Body of pancreas (tissue), 4 donors: ENCODE measurements around the gene SYT14. TPM values are rescaled to one million over a fixed set of nuclear protein-coding genes. Genes with fewer than 3 reads are reported as not detected.

ENCODE experiments used
- ATAC-seq: fragments of 150-250 bp; one replicate; pipeline ENCODE4 v1.9.1; 2016
- DNase-seq, 4 donors: peaks; one replicate each; pipeline ENCODE4 v3.0.0-alpha.2; 2019
- H3K27ac ChIP-seq, 4 donors: fragments of 200-600 bp; sonication (generic); 1 replicate in 3 of 4; 2 replicates in 1 of 4; pipeline versions ENCODE4 v1.5.1 to v1.6.1; 2016 to 2019; ENCODE audit warnings: mild to moderate bottlenecking in 1 of 4, mixed read lengths in 1 of 4, moderate library complexity in 1 of 4
- H3K27me3 ChIP-seq, 2 donors: fragments of 200-600 bp; sonication (generic); one replicate each; pipeline ENCODE4 v1.6.0; 2016; ENCODE audit warnings: mild to moderate bottlenecking in 1 of 2
- H3K36me3 ChIP-seq, 2 donors: fragments of 200-600 bp; sonication (generic); replicated peaks in 1 of 2; 2 replicates each; pipeline ENCODE4 v1.5.1; 2016; ENCODE audit warnings: low read depth in 2 of 2; ENCODE audit not compliant: insufficient read depth in 1 of 2
- H3K4me1 ChIP-seq: fragments of 200-600 bp; sonication (generic); one replicate; pipeline ENCODE4 v1.6.0; 2016
- H3K4me3 ChIP-seq, 2 donors: fragments of 200-600 bp; sonication (generic); 1 replicate in 1 of 2; 2 replicates in 1 of 2; pipeline ENCODE4 v1.5.1; 2016 to 2019
- H3K9me3 ChIP-seq, 3 donors: fragments of 200-600 bp; sonication (generic); 1 replicate in 2 of 3; 2 replicates in 1 of 3; pipeline ENCODE4 v1.5.1; 2016
- CTCF ChIP-seq, 7 experiments: fragments of 450-650 bp in 4 of 7; fragments of 200-600 bp in 3 of 7; sonication (generic) in 3 of 7; IDR thresholded peaks; one replicate each; pipeline ENCODE4 v1.5.1; 2016 to 2019; ENCODE audit warnings: antibody characterized with exemption in 7 of 7
- POLR2A ChIP-seq, 3 donors: fragments of 450-650 bp; IDR thresholded peaks; one replicate each; pipeline ENCODE4 v1.6.1; 2016; ENCODE audit warnings: antibody characterized with exemption in 3 of 3, mild to moderate bottlenecking in 2 of 3
- WGBS, 2 donors: methylation state at CpG; one replicate each; pipeline ENCODE4 v1.1.5; 2017; 5-methylcytosine and 5-hydroxymethylcytosine counted together
- intact Hi-C: fragments of 100-400 bp; cut with DNase I; formaldehyde crosslinking; loops from one replicate; pipeline ENCODE4 v1.15.1; 2023
- total RNA-seq, 2 donors: library from RNA; depleted of rRNA; stranded (reverse); fragments of >200 nt; gene quantifications; one replicate each; pipeline ENCODE4 v1.1.0, GENCODE V29; 2016

Gene SYT14
- total RNA-seq, 2 donors from 2014 or later: 0.78 TPM; not detected in 1

DNA sequence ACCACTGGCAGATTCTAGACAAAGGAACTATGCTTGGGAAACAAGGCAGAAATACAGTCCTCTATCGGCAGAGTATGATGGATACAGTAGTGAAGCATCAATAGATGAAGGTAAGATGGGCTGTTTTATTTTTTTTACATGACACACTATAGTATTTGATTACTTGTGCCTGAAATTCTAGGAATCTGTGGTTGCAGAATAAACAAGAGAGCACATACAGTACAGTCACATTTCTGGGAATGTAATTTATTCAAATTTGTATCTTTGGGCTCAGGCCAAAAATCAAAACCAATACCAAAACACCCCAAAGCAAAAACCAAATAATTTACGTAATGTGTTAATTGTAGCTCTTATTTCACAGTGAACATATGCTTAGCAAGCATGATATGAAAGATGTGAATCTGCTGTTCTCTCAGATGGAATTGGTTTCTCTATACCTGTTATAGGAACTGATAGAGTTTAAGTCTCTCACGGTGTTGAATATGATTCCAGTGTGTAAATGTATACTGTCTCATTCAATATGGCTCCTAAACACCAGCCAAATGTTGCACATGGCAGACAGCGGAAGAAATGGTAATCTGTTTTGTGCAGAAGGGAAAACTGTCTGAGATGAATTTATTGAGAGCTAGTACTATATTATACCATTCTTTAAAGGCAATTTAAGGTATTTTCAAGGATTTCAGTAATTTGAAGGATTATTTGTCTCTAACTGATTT is 83.3 kb downstream of the SYT14 start:
- intact Hi-C loops: no loop called here
- Histone ChIP-seq H3K27ac (no peak overlapping the region), H3K36me3 (no peaks in the 10 kb centered on the region), H3K4me3 (no peak overlapping the region), H3K9me3 (no peaks in the 10 kb centered on the region), H3K4me1 (no peaks in the 10 kb centered on the region), H3K27me3 (no peaks in the 10 kb centered on the region)
- ATAC-seq (no peak), DNase-seq (no peak)
- TF ChIP-seq CTCF (IDR thresholded peaks at IDR 0.05) (no peak), POLR2A (IDR thresholded peaks at IDR 0.05) (no peak)
- WGBS, 2 donors: 79 to 85% methylated on average over 4 of the region's 4 CpGs

DNA sequence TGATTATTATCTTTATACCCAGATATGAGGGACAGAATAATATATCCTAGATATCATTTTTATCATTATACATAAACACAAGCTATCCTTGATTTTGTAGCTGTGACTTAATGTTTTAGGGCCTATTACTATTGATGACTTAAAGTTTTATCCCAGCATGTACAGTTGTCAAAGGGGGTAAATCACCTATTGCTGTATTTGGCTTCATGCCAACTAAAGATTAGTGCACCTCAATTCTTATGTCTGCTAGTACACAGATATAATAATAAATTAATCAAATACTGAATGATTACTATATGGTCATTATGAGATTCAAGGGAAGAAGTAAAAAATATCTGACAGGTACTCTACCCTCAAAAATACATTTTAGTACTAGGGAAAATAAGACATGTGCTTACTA is 84.0 kb downstream of the SYT14 start:
- no peak overlapping the region for H3K27ac ChIP-seq
- H3K4me3 ChIP-seq: no peak overlapping the region
- TF ChIP-seq POLR2A (IDR thresholded peaks at IDR 0.05) (no peak), CTCF (IDR thresholded peaks at IDR 0.05) (no peak)
- no peak for ATAC-seq
- no peak for DNase-seq
- intact Hi-C loops: no loop called here
- no peaks in the 10 kb centered on the region for H3K9me3 ChIP-seq
- H3K27me3 ChIP-seq: no peaks in the 10 kb centered on the region
- no peaks in the 10 kb centered on the region for H3K36me3 ChIP-seq
- no peaks in the 10 kb centered on the region for H3K4me1 ChIP-seq

- ATAC-seq (no peak), DNase-seq (no peak)
- TF ChIP-seq CTCF (IDR thresholded peaks at IDR 0.05): no peak
- no peak for TF ChIP-seq POLR2A (IDR thresholded peaks at IDR 0.05)
- intact Hi-C loops: no loop called here
- no peaks in the 10 kb centered on the region for H3K36me3 ChIP-seq
- 77 to 79% methylated on average over 2 of the region's 2 CpGs for WGBS, 2 donors
- H3K27me3 ChIP-seq: no peaks in the 10 kb centered on the region
- H3K4me3 ChIP-seq: no peak overlapping the region
- no peaks in the 10 kb centered on the region for H3K9me3 ChIP-seq
- H3K4me1 ChIP-seq: no peaks in the 10 kb centered on the region
- no peak overlapping the region for H3K27ac ChIP-seq
Observed at GRCh38 chr1:210024282-210024681, 86.3 kb downstream of the SYT14 start.

DNA sequence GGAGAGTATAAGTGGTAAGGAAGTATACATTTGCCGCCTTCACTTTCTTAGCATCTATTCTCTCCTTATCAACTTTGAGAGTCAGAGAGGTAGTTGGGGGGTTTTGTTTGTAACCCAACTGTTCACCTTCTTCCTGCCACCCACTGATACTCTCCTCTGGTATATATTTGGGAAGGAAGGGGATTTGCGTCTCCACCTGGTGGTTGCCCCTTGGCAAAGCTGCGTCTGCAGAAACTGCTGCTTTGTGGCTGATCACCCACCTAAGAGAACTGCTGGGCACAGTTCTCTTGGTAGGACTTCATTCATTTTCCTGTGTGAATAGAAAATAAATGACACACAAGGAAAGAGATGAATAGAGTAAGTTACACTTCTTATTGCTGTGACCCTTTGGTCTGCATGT is 87.0 kb downstream of the SYT14 start:
- 52 to 55% methylated on average over 3 of the region's 3 CpGs for WGBS, 2 donors
- H3K27me3 ChIP-seq: no peaks in the 10 kb centered on the region
- H3K4me3 ChIP-seq: no peak overlapping the region
- DNase-seq (no peak), ATAC-seq (no peak)
- no peak overlapping the region for H3K27ac ChIP-seq
- H3K9me3 ChIP-seq: peaks cover 0 to 1% (median 0%) of the 10 kb centered on the region in 3 donors
- TF ChIP-seq CTCF (IDR thresholded peaks at IDR 0.05): no peak
- no peak for TF ChIP-seq POLR2A (IDR thresholded peaks at IDR 0.05)
- H3K4me1 ChIP-seq: no peaks in the 10 kb centered on the region
- H3K36me3 ChIP-seq: no peaks in the 10 kb centered on the region
- intact Hi-C loops: no loop called here

- TF ChIP-seq POLR2A (IDR thresholded peaks at IDR 0.05) (no peak), CTCF (IDR thresholded peaks at IDR 0.05) (no peak)
- H3K4me3 ChIP-seq: no peak overlapping the region
- DNase-seq (no peak), ATAC-seq (no peak)
- intact Hi-C loops: no loop called here
- H3K27ac ChIP-seq: no peak overlapping the region
- H3K9me3 ChIP-seq: peaks cover 0 to 4% (median 0%) of the 10 kb centered on the region in 3 donors
- WGBS, 2 donors: 50 to 57% methylated on average over 1 of the region's 1 CpG
- no peaks in the 10 kb centered on the region for H3K4me1 ChIP-seq
- H3K27me3 ChIP-seq: no peaks in the 10 kb centered on the region
- no peaks in the 10 kb centered on the region for H3K36me3 ChIP-seq
Observed at GRCh38 chr1:210025870-210026269, 87.9 kb downstream of the SYT14 start.
